GM21526 (cell line): ENCODE measurements around the gene NEDD4L.
"Not testable (repeated sequence)": the region's sequence is repeated elsewhere in the genome, so short reads cannot be mapped to it uniquely, and the experiment has no call there.

Experiments
- ATAC-seq: cut with Tn5 transposase; IDR thresholded peaks from one replicate; pipeline ENCODE4 v1.9.1; 2021; ENCODE audit warnings: moderate library complexity; ENCODE audit not compliant: unreplicated experiment, low FRiP score

Gene NEDD4L

GRCh38 chr18:58359218-58359617 is 315.2 kb downstream of the NEDD4L start:
- ATAC-seq: no peak

- ATAC-seq: no peak
These were observed 315.6 kb downstream of the NEDD4L start for GRCh38 chr18:58359620-58360019.

GRCh38 chr18:58360324-58360723 is 316.3 kb downstream of the NEDD4L start:
- no peak for ATAC-seq

- ATAC-seq: no peak
These were observed 317.2 kb downstream of the NEDD4L start for GRCh38 chr18:58361212-58361611.

- no peak for ATAC-seq
These were observed 318.1 kb downstream of the NEDD4L start for GRCh38 chr18:58362027-58362575.

- ATAC-seq: no peak
These were observed 318.8 kb downstream of the NEDD4L start for GRCh38 chr18:58362829-58363271.

- ATAC-seq: no peak
These were observed 319.9 kb downstream of the NEDD4L start for GRCh38 chr18:58363767-58364540.

- no peak for ATAC-seq
These were observed 321.0 kb downstream of the NEDD4L start for GRCh38 chr18:58364876-58365528.

GRCh38 chr18:58367425-58368140 is 323.6 kb downstream of the NEDD4L start:
- no peak for ATAC-seq

GRCh38 chr18:58369616-58370015 is 325.6 kb downstream of the NEDD4L start:
- no peak for ATAC-seq

GRCh38 chr18:58370038-58370580 is 326.1 kb downstream of the NEDD4L start:
- ATAC-seq: no peak

- ATAC-seq: no peak
These were observed 326.6 kb downstream of the NEDD4L start for GRCh38 chr18:58370612-58371011.

- no peak for ATAC-seq
These were observed 329.5 kb downstream of the NEDD4L start for GRCh38 chr18:58373481-58373880.

GRCh38 chr18:58375051-58375450 is 331.0 kb downstream of the NEDD4L start:
- no peak for ATAC-seq

GRCh38 chr18:58378411-58379379 is 334.7 kb downstream of the NEDD4L start:
- ATAC-seq: no peak

GRCh38 chr18:58379443-58379842 is 335.4 kb downstream of the NEDD4L start:
- no peak for ATAC-seq

GRCh38 chr18:58380113-58380512 is 336.1 kb downstream of the NEDD4L start:
- ATAC-seq: not testable (repeated sequence)

GRCh38 chr18:58381676-58382411 is 337.8 kb downstream of the NEDD4L start:
- ATAC-seq: no peak

- ATAC-seq: no peak
These were observed 338.4 kb downstream of the NEDD4L start for GRCh38 chr18:58382446-58382845.
